Osteoblast (primary cell): Measurements from ENCODE around the gene CXCL3. TPM values are rescaled to one million over a fixed set of nuclear protein-coding genes. Genes with fewer than 3 reads are reported as not detected.

Source experiments
- DNase-seq: peaks from one replicate; pipeline ENCODE4 v3.0.0; 2011; ENCODE audit warnings: low spot score, mixed read lengths; ENCODE audit not compliant: insufficient read length; ENCODE audit errors: missing footprints
- H2AFZ ChIP-seq: 2 replicates; pipeline ENCODE4 v1.6.0; 2011; ENCODE audit warnings: mild to moderate bottlenecking, low read length
- H3K27ac ChIP-seq: 2 replicates; pipeline ENCODE4 v1.5.1; 2011; ENCODE audit warnings: mild to moderate bottlenecking, low read depth, low read length, moderate library complexity
- H3K27me3 ChIP-seq: 2 replicates; pipeline ENCODE4 v1.6.0; 2012; ENCODE audit warnings: mild to moderate bottlenecking, control low read depth, inconsistent platforms, low read length, moderate library complexity; ENCODE audit not compliant: insufficient read depth
- H3K36me3 ChIP-seq: 2 replicates; pipeline ENCODE4 v1.5.1; 2011; ENCODE audit warnings: mild to moderate bottlenecking, low read length, control low read depth, moderate library complexity; ENCODE audit not compliant: insufficient read depth
- H3K4me1 ChIP-seq: 2 replicates; pipeline ENCODE4 v1.5.1; 2011; ENCODE audit warnings: mild to moderate bottlenecking, low read length, control low read depth, moderate library complexity; ENCODE audit not compliant: insufficient read depth
- H3K4me2 ChIP-seq: 2 replicates; pipeline ENCODE4 v1.6.0; 2011; ENCODE audit warnings: mild to moderate bottlenecking, low read length; ENCODE audit not compliant: insufficient read depth
- H3K4me3 ChIP-seq: fragments of 200-600 bp; sonication (generic); 3 replicates; pipeline ENCODE4 v1.5.1; 2012; ENCODE audit warnings: mild to moderate bottlenecking, low read length, inconsistent platforms; ENCODE audit not compliant: insufficient read depth
- H3K79me2 ChIP-seq: 2 replicates; pipeline ENCODE4 v1.6.0; 2012; ENCODE audit warnings: mild to moderate bottlenecking, low read length, control low read depth, inconsistent platforms; ENCODE audit not compliant: insufficient read depth
- H3K9me3 ChIP-seq: 2 replicates; pipeline ENCODE4 v1.5.1; 2011; ENCODE audit warnings: low read depth, low read length, control low read depth
- H4K20me1 ChIP-seq: 2 replicates; pipeline ENCODE4 v1.6.0; 2012; ENCODE audit warnings: mild to moderate bottlenecking, low read length, control low read depth; ENCODE audit not compliant: insufficient read depth
- total RNA-seq: library from RNA; depleted of rRNA; stranded (reverse); fragments of >200 nt; gene quantifications from 2 replicates; pipeline ENCODE4 v1.2.3, GENCODE V29; 2012
- TF ChIP-seq, protein P1 (sequence below): IDR thresholded peaks from 2 replicates; pipeline ENCODE4 v1.5.1; 2011; ENCODE audit warnings: mild to moderate bottlenecking, low read depth, low read length, moderate library complexity; ENCODE audit errors: extremely low read depth

The CXCL3 gene
- total RNA-seq, 1 donor = 0.36 TPM

DNA sequence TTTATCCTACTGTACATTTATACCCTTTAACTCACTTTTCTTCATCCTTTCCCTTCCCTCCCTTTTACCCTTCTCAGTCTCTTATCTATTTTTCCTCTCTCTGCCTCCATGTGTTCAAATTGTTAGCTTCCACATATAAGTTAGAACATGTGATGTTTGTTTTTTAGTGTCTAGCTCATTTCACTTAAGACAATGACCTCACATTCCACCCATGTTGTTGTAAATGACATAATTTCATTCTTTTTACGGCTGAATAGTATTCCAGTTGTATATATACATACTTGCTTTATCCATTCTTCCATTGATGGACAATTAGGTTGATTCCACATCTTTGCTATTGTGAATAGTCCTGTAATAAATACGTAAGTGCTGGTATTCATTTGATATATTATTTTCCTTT is 7.3 kb upstream of the CXCL3 start:
- Histone ChIP-seq H3K79me2 (no peaks in the 10 kb centered on the region), H4K20me1 (no peaks in the 10 kb centered on the region), H3K4me3 (no peak overlapping the region), H3K27me3 (no peaks in the 10 kb centered on the region), H3K9me3 (no peaks in the 10 kb centered on the region), H2AFZ (no peak overlapping the region), H3K36me3 (no peaks in the 10 kb centered on the region), H3K4me2 (no peak overlapping the region), H3K27ac (no peak overlapping the region), H3K4me1 (peaks cover 13% of the 10 kb centered on the region)
- DNase-seq = no peak
- TF ChIP-seq, protein P1, sequence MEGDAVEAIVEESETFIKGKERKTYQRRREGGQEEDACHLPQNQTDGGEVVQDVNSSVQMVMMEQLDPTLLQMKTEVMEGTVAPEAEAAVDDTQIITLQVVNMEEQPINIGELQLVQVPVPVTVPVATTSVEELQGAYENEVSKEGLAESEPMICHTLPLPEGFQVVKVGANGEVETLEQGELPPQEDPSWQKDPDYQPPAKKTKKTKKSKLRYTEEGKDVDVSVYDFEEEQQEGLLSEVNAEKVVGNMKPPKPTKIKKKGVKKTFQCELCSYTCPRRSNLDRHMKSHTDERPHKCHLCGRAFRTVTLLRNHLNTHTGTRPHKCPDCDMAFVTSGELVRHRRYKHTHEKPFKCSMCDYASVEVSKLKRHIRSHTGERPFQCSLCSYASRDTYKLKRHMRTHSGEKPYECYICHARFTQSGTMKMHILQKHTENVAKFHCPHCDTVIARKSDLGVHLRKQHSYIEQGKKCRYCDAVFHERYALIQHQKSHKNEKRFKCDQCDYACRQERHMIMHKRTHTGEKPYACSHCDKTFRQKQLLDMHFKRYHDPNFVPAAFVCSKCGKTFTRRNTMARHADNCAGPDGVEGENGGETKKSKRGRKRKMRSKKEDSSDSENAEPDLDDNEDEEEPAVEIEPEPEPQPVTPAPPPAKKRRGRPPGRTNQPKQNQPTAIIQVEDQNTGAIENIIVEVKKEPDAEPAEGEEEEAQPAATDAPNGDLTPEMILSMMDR = no peak

DNA sequence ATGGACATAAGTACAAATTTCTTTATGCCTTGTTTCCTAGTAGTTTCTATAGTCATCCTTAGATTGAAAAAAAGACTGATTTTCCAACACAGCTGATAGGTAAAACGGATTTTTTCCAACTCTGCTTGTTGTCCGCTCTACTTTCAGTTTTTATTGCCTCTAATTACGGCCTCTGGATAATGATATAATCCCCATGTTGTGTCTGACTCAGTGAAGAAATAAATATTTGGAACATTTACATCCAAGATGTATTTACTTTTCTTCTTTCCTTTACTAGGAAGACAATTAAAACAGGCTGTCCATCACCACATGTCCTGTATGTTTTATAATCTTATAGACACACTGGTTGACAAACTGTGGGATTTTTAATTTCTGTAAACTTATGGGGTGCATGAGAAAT is 6.8 kb upstream of the CXCL3 start:
- H3K4me2 ChIP-seq = no peak overlapping the region
- no peaks in the 10 kb centered on the region for H3K79me2 ChIP-seq
- no peaks in the 10 kb centered on the region for H4K20me1 ChIP-seq
- DNase-seq = no peak
- no peak overlapping the region for H2AFZ ChIP-seq
- no peak overlapping the region for H3K27ac ChIP-seq
- peaks cover 13% of the 10 kb centered on the region for H3K4me1 ChIP-seq
- no peaks in the 10 kb centered on the region for H3K27me3 ChIP-seq
- H3K36me3 ChIP-seq = no peaks in the 10 kb centered on the region
- no peaks in the 10 kb centered on the region for H3K9me3 ChIP-seq
- TF ChIP-seq, protein P1 = no peak
- no peak overlapping the region for H3K4me3 ChIP-seq

DNA sequence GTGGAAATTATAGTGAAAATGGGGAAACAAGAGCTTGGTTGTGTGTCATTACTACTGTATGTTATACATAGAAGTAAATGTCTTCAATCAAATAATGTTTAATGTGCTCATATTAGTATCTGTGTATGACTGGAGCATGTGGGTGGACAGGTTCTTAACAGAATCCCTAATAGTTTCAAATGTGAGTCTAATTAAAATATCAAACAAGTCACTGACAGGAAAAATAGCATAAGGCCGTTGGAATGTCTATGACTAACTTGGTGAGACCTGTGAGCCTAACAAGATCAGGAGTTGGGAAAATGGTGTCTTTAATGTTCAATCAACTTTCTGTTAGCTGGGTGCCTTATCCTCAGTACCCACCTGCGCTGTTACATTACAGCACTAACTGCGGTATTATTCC is 6.2 kb upstream of the CXCL3 start:
- no peak overlapping the region for H3K27ac ChIP-seq
- H2AFZ ChIP-seq = no peak overlapping the region
- H3K36me3 ChIP-seq = no peaks in the 10 kb centered on the region
- peak; percentile 36 for DNase-seq
- peaks cover 13% of the 10 kb centered on the region for H3K4me1 ChIP-seq
- no peaks in the 10 kb centered on the region for H3K27me3 ChIP-seq
- no peaks in the 10 kb centered on the region for H3K9me3 ChIP-seq
- H3K4me3 ChIP-seq = no peak overlapping the region
- no peaks in the 10 kb centered on the region for H4K20me1 ChIP-seq
- no peak overlapping the region for H3K4me2 ChIP-seq
- TF ChIP-seq, protein P1 = no peak
- no peaks in the 10 kb centered on the region for H3K79me2 ChIP-seq

DNA sequence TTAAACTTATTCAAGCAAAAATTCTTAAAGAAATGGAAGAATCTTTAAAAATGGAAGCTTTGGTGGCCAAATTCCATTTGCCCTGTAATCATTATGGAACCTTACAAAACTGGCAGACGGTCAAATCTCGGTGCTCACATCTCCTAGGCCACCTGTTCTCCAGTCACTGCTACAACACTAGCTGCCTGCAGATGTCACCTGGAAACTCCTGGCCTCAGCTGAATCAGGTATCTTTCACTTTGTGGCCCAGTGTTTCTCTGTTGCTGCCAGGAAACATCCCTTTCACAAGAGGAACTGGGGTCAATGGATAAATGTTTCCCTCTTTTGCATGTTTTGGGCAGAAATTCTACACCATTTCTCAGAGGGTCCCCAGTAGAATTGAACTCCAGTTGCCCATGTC is 4.2 kb upstream of the CXCL3 start:
- no peak overlapping the region for H2AFZ ChIP-seq
- TF ChIP-seq, protein P1 = no peak

More for the DNA sequence above, 4.2 kb upstream of the CXCL3 start:
- DNase-seq = no peak
- H3K36me3 ChIP-seq = no peaks in the 10 kb centered on the region
- H3K4me2 ChIP-seq = no peak overlapping the region
- H4K20me1 ChIP-seq = no peaks in the 10 kb centered on the region
- H3K4me3 ChIP-seq = no peak overlapping the region
- H3K27ac ChIP-seq = no peak overlapping the region
- peaks cover 23% of the 10 kb centered on the region for H3K4me1 ChIP-seq
- H3K27me3 ChIP-seq = no peaks in the 10 kb centered on the region
- H3K9me3 ChIP-seq = no peaks in the 10 kb centered on the region
- peaks cover 4% of the 10 kb centered on the region for H3K79me2 ChIP-seq
